HTR-8/SVneo (cell line): ENCODE results near the gene ZBTB8B.

ENCODE experiments used
- DNase-seq: peaks from one replicate; pipeline ENCODE4 v3.0.0; 2011; ENCODE audit warnings: low spot score, mixed read lengths; ENCODE audit not compliant: insufficient read length
- FAIRE-seq: peaks from 2 replicates; lab custom pipeline; 2011; peaks lifted over from hg19 to GRCh38; lab: Jason Lieb, UNC

ZBTB8B gene

GRCh38 chr1:32500387-32501209 lies 35.7 kb downstream of the ZBTB8B start:
- FAIRE-seq (peak; percentile 48), DNase-seq (no peak)

- FAIRE-seq, result no peak
- DNase-seq, result no peak
Measured at GRCh38 chr1:32501865-32502264, 37.0 kb downstream of the ZBTB8B start.

- FAIRE-seq (no peak), DNase-seq (no peak)
Measured at GRCh38 chr1:32503153-32503552, 38.3 kb downstream of the ZBTB8B start.

DNA sequence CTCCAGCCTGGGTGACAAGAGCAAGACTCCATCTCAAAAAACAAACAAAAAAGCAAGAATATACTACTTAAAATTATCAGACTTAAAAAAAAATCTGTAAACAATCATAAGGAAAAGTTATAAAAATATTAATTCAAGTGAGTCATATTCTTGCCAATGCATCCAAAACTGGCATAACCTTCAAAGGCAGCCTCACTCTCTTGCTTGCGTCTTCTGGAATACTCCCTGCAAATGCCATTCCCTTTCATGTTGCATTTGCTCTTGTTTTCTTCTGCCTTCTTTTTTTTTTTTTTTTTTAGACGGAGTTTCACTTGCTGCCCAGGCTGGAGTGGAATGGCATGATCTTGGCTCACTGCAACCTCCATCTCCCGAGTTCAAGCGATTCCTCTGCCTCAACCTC lies 42.1 kb downstream of the ZBTB8B start:
- FAIRE-seq (no peak), DNase-seq (no peak)

GRCh38 chr1:32508761-32509160 lies 43.9 kb downstream of the ZBTB8B start:
- FAIRE-seq (no peak), DNase-seq (no peak)

- no peak for DNase-seq
- FAIRE-seq, result no peak
Measured at GRCh38 chr1:32509939-32510338, 45.1 kb downstream of the ZBTB8B start.
